ENCODE measurements around the gene SPINK2. TPM values are rescaled to one million over a fixed set of nuclear protein-coding genes. Genes with fewer than 3 reads are reported as not detected.

The SPINK2 gene
- total and polyA plus RNA-seq, 2 donors (not counting 3 experiments of a cell fraction or from before 2014, with no cell fraction given): 0.71 TPM; not detected in 1

GRCh38 chr4:56772134-56772533 is 49.4 kb downstream of the SPINK2 start:
- no TSS peak for BruUV-seq (replicated peaks)
- Histone ChIP-seq H3K4me1 (ENCODE audit: control insufficient read depth, extremely low read depth, insufficient read depth, low read length) (no peaks in the 10 kb centered on the region), H3K27me3 (ENCODE audit: control insufficient read depth in 2 of 2, insufficient read depth in 2 of 2, low read length in 2 of 2) (peaks cover 2 to 4% of the 10 kb centered on the region in 2 experiments), H3K9me1 (replicated peaks; ENCODE audit: control insufficient read depth, extremely low read depth, insufficient read depth, low read length) (no peaks in the 10 kb centered on the region), H3K4me3 (replicated peaks in 1 of 3; ENCODE audit: insufficient read depth in 1 of 3, low read depth in 1 of 3, low read length in 3 of 3) (no peak overlapping the region), H2AFZ (ENCODE audit: low read depth, low read length) (no peak overlapping the region), H4K20me1 (replicated peaks; ENCODE audit: control insufficient read depth, extremely low read depth, insufficient read depth, low read length) (no peaks in the 10 kb centered on the region), H3K9ac (replicated peaks; ENCODE audit: extremely low read depth, insufficient read depth, low read length) (no peak overlapping the region), H3K4me2 (ENCODE audit: insufficient read depth, low read length) (no peak overlapping the region), H3K79me2 (ENCODE audit: control insufficient read depth, insufficient read depth, low read length) (no peaks in the 10 kb centered on the region), H3K9me3 (replicated peaks; ENCODE audit: control insufficient read depth, insufficient read depth, low read length) (no peaks in the 10 kb centered on the region), H3K27ac (ENCODE audit: insufficient read depth, low read depth, low read length) (no peak overlapping the region), H3K36me3 (ENCODE audit: control insufficient read depth in 2 of 2, extremely low read depth in 1 of 2, insufficient read depth in 2 of 2, low read length in 2 of 2) (no peaks in the 10 kb centered on the region)
- POLR2A ChIA-PET: no interaction called here
- TF ChIP-seq CTCF (IDR thresholded peaks at IDR 0.05; ENCODE audit: extremely low read depth in 1 of 2, insufficient read depth in 1 of 2, low read depth in 1 of 2, low read length in 2 of 2) (no peak), MYC (IDR thresholded peaks at IDR 0.05; ENCODE audit: low read depth, low read length) (no peak), GATA2 (IDR thresholded peaks at IDR 0.05; ENCODE audit: insufficient read depth, insufficient read length, low read depth, low read length) (no peak), FOS (IDR thresholded peaks at IDR 0.05; ENCODE audit: borderline replicate concordance, insufficient read depth, low read length) (no peak), JUN (IDR thresholded peaks at IDR 0.05; ENCODE audit: borderline replicate concordance, insufficient read depth, insufficient read length, low read depth) (no peak), MAX (IDR thresholded peaks at IDR 0.05; ENCODE audit: insufficient read depth, insufficient read length) (no peak), POLR2A (IDR thresholded peaks at IDR 0.05; ENCODE audit: low read depth, low read length) (no peak), EZH2 (IDR thresholded peaks at IDR 0.05; ENCODE audit: borderline replicate concordance, low read depth, low read length, severe bottlenecking) (no peak), POLR2AphosphoS5 (IDR thresholded peaks at IDR 0.05; ENCODE audit: insufficient read depth, low read depth, low read length) (no peak)
- DNase-seq (ENCODE audit: low read depth, low spot score): no peak
- dilution Hi-C loops (cut with MboI; ENCODE audit: extremely low pct_ligation_motif_present, low sequenced_read_pairs) (no loop called here), intact Hi-C loops (cut with micrococcal nuclease) (no loop called here)
- no peak for FAIRE-seq
- CTCF ChIA-PET: no interaction called here

All from endothelial cell of umbilical vein (primary cell).